AG20443 (cell line): ENCODE measurements around the gene KLHL22.
"Not testable (repeated sequence)": the region's sequence is repeated elsewhere in the genome, so short reads cannot be mapped to it uniquely, and the experiment has no call there.

ENCODE experiments used
- DNase-seq: peaks from one replicate; pipeline ENCODE4 v3.0.0; 2012; ENCODE audit warnings: low spot score, mixed read lengths

KLHL22 gene

DNA sequence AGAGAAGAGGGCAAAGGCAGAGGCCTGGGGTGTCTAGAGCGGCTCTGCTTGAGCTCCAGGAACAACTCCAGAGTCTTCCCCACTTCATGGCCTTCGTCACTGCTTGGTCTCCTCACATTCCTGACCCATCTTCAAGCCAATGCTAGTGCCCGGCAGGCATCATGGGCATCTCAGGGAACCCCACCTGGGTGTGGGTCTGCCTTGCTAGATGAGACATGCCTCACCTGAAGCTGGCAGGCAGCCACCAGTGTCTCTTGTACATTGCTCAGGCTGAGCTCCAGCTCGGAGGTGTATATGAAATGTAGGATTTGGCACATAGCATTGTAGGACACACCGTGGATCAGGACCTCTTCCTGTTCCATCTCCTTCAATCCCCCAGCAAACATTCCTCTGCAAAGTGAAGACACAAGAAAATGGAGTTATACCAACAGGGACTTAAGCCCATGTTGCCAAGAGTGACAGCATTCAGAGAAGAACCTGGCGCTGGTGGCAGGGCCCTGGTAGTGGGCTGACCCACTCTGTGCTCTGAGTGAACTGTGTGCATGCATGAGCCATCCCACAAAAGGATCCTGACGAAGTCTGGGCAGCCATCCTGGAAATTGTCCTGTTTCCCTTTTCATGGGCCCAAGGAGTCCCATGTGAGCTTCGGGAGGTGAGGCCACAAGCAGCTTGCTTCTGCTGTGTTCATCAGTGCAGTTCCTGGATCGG, 24.3 kb downstream of the KLHL22 start:
- DNase-seq = no peak

DNA sequence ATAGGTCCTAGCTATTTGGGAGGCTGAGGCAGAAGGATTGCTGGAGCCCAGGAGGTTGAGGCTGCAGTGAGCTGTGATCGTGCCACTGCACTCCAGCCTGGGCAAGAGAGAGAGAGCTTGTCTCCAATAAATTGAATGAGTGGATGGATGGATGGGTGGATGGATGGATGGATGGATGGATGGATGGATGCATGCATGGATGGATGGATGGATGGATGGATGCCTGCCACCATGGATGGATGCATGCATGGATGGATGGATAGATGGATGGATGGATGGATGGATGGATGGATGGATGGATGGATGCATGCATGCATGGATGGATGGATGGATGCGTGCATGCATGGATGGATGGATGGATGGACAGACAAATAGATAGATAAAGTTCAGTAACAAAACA, 25.1 kb downstream of the KLHL22 start:
- DNase-seq = not testable (repeated sequence)

DNA sequence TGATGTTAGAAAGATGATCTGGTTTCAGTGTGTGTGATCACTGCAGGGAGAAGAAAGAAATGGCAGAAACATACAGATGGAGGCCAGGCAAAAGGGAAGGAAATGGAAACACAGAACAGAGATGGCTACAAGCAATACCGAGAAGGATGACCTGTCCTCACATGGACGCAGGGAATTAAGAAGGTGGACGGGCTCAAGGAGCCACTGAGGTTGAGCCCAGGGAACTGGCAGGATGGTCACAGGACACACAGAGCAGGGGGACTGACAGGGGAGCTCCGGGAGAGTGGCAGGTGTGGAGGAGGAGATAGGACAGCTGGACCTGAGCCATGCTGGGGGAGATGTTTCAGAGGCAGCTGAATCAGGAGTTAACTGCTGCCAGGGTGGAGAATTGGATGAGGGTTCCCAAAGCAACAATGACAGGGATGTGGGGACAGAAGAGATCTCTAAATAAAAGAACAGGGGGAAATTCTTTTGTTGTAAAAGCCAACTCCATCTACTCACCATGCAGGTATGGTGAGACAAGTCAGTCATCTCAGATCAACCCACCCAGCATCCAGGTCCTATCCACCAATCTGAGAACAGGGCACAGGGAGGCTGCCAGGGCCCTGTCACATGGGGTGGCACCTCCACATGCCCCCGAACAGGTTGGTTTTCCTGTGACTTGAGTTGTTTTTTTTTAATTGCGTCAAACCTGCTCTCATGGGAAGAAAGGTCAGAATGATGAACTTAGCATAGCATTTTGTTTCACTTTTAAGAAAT, 26.3 kb downstream of the KLHL22 start:
- DNase-seq = no peak

DNA sequence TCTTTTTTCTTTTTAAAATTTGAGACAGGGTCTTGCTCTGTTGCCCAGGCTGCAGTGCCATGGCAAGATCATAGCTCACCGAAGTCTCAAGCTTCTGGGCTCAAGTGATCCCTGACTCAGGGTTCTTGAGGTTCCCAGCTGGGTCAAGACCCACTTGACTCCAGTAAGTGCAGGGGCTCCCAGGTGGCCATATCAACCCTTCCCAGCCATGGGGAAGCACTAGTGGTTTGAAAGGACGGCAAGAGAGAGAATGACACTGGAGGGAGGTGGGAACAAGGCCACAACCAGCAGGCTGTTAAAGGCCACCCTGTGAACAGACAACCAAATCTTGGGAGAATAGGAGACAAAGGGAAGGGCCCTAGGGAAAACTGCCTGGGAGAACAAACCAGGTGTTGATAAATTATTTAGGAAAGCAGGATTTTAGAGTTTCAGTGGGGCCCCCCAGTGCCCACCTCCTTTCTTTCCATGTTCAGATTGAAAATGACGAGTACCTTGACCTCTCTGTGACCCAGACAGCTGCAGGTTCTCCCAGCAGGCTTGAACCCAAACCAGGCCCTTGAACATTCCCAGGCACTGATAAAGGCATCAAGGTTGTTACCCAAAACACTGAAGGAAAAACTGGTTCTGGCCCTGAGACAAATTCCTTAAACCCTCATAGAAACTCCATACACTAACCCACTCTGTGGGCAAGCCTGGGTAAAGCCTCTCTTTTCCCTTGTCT, 28.8 kb downstream of the KLHL22 start:
- DNase-seq = no peak

DNA sequence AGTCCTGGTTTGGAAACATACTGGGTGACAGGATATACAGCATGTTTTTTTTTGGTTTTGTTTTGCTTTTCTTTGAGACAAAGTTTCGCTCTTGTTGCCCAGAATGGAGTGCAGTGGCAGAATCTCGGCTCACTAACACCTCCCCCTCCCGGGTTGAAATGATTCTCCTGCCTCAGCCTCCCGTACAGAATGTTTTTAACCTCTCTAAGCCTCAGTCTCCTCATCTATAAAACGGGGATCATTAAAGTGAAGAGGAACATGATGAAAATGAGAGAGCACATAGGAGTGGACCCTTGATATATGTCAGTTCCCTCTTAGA, 29.9 kb downstream of the KLHL22 start:
- DNase-seq = no peak

DNA sequence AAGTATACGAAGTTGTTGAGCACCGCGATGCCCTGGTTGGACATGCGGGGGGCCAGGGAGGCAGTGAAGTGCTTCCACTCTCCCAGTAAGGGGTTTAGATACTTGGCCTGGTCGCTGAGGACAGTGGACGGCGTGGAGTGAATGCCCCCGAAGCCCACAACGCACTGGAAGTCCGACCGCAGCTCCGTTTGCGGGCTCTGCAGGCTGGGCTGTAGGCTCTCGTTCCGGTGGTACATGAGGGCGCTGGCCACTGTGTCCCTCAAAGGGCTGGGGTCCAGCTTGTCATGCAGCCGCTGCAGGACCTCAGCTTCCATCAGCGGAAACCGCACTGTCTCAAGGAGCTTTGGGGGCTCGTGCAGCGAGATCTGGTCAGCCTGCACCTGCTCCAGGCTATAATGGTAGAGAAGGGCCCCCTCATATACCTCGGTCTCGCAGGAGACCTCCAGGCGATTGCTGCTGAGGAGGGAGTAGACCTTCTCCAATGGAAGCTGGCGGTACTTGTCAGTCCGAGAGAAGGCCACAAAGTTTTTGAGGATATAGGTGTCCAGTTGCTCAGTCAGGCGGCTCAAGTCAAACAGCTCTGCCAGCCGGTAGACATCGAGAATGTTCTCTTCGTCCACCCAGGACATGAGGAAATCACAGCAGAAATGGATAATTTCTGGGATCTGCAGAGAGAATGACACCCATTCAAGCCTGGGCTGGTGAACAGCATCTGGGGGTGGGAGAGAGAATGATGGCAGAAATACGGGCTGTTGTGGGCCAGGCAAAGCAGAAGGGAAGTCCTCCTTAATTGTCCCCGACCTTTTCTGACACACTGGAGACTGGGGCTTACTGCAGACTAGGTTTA, 30.5 kb downstream of the KLHL22 start:
- DNase-seq = no peak

DNA sequence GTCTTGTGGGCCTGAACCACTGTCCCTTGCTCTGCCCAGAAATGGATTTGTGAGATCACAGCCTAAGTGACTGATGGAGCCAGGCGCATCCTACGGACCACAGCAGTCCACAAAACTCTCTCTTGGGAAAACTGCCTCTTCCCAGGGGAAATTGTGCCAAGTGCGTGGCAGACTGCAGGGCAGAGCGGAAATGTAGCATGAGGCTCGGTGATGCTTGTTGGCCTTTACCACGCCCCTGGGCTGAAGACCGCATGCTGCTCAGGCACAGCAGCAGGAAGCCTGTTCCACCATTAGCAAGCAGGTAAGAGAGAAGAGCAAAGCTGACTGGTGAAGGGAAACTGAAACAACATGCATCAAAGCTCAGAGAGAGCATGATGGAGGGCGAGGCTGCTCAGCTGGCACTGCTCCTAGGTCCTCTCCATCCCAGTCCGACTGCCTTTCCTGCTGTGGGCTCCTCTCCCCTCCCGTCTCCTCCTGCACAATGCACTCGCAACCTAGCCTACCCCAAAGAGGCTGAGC, 31.4 kb downstream of the KLHL22 start:
- no peak for DNase-seq

DNA sequence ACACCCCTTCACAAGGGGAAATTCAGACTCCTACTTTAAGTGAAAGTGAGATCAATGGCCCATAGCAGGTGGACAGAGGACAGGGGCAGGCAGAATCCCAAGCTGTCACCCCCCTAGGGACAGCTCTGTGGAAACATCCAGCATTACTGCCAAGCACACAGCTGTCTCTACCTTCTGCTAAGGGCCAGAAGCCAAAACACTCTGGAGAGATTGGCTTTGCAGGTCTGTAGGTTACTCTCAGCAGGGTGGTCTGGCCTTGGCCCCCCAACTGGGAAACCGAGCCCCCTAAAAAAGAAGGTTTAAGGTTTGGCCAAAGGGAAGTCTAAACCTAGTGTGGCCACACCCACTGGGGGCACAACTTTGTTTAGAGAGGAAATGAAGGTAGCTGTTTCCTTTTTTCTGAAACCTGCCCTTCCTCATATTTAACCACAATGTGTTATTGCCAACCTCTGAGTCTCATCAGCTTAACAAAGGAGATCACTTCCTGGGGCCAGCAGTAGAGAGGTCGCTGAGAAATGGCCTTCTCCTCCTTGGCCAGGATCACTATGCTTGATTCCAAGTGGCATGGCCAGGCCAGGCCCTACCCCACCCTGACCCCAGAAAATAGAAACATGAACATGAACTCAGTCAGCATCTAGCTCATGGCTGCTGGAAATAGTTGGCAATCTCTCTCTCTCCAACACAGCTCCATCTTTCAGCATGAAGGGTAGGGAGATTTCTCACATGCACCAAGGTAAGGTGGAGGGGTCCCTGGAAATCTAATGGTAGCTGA, 32.1 kb downstream of the KLHL22 start:
- no peak for DNase-seq

DNA sequence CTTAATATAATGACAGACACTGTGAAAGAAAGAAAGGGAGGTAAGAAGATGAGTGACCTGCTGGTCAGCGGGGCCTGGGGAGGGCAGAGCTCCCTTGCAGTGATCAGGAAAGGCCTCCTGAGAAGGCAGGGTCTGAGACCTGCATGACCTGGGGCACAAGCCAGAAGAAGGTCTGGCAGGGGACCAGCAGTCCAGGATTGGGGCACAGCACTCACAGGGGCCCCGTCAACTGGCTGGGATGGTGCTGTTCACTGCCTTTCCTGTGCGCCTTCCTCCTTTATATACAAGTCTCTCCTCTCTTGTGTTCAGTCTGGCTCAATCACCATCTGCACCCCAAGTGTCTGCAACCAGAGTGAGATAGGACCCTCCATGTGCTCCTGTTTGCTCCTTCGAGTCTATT, 35.7 kb downstream of the KLHL22 start:
- no peak for DNase-seq

DNA sequence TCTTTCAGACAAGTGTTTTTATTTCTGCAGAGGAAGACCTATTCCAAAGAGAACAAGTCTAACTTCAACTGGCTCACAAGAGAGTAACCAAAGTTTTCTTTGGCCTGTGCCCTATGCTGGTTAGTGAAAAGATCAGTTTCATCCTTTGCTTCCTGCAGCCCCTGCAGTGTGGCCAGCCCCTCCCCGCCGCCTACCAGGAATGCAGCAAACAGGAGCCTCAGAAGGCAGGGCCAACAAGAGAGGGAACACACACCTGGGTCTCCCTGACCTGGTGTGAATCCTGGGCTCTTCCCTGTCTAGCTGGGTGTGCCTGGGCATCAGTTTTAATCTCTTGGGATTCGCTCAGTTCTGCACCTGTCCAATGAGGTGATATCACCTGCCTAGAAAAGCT, 36.4 kb downstream of the KLHL22 start:
- no peak for DNase-seq

DNA sequence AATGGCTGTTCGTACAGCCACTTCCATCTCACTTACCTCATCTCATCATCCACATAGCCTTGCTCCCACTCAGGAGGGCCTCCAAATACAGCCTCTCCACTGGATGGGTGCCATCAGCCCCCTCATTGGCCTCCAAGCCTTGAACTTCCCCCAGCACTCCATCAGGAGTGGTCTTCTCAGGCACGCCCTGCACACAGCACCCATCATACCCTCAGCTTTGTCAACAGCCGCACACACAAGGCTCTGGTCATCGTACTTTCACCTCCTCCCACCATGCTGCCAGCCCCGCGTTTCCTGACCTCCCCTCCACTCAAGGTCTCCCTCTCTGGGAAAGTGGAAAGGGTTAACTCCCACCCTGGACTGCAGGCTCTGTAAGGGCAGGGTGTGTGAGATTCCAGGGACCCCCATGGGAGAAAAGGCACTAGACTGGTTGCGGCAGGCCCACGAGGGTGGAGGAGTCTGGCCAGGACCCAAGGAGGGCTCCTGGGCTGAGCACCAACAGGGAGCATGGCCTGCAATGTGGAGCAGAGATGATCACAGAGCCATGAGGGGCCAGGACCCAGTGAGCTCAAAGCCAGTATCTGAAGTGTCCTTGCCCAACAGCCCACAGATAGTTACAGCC, 37.0 kb downstream of the KLHL22 start:
- DNase-seq = no peak

DNA sequence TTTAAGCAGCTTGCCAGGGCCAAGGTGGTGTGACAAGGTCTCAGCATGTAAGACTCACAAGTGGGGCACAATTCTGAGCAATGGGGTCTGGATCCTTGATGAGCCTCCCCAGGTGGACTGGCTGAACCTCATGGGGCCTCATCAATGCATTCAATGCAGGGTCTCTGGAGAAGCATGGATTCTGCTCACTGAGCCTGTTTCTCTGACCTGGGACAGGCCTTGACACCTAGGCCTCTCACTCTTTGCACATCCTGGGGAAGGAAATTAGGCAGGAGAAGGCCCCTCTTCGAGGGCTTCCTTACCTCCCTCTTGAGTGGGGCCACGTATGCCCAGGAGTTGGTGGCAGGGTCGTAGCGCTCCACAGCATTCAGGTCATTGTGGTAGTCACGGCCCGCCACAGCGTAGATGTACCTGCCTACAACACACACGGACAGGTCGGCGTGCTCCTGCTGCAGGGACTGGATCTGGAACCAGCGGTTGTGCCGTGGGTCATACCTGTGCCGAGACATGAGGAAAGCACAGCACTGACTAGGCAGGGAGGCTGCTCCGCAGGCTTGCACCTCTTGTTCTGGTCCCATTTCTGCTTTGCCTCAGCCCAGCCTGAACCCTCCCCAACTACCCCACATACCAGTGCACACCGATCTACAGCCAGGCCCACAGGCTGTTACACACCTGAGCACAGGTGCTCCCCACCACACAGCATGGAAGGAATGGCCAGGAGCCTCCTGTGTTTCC, 37.9 kb downstream of the KLHL22 start:
- DNase-seq = no peak

DNA sequence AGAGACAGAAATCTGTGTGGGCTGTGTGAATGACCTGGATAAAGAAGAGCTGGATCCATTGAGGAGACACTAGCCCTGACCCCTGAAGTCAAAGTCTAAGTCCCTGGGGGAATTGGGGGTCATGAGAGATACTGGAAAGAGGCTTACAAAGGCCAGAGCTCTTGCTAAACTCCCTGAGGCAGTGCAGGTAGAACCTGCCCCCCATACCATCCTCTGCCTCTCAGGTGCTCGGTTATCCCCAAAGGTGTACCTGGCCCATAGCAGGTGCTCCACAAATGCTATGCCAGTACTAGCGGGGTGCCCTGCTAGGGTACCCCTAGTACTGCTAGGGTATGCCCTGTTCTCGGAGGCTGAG, 38.9 kb downstream of the KLHL22 start:
- no peak for DNase-seq

DNA sequence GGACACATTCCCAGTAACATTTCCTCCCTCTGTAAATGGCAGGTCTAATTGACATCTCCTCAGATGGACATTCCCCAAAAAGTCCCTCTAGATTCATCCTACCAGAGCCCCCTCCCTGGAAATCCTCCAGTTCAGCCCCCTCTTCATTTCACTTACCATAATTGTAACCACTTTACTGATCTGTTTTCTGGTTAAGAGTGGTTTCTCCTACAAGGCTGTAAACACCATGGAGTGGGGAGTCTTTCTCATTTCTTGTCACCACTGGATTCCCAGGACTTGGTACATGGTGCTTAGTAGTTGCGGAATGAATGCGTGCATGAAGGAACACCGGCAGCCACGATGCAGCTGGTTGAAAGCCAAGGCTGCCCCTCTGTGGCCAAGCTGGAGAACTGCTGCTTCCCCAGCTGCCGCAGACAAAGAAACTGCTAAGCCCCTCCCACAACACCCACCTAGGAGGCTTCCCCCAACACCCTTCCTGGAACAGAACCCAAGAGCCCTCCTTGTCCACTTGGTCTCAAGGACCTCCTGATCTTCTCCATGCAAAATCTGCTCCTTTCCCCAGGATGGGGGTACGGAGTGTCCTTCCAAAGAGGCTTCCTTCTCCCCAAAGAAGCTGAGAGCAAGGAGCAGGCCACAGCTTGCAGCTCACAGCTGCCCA, 39.4 kb downstream of the KLHL22 start:
- DNase-seq = peak; percentile 94

DNA sequence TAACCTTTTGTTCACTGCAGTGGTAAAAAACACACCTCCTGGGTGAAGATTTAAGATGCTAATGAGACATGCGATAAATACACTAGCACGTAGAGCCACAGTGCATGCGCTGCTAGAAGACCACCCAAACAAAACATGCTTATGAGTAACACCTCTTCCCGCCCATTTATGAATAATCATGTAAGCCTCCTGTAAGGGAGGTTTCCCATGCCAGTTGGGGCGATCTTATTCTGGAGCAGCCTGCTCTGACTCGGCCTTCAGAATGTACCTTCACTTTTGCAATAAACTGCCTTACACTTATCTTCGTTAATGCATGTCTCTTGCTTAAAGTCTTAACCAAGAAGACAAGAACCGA, 39.9 kb downstream of the KLHL22 start:
- no peak for DNase-seq

DNA sequence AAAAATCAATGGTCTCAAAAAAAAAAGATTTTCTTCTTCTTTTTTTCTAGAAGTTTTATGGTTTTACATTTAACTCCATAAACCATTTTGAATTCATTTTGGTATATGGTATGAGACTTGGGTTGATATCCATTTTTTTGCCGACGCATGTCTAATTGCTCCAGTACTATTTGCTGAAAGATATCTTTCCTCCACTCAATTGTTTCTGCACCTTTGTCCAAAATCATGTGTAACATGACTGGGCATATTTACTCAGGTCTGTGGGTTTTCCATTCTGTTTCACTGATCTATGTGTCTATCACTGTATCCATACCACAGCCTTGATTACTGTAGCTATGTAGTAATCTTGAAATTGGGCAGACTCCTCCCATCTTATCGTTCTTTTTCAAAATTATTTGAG, 42.4 kb downstream of the KLHL22 start:
- DNase-seq = no peak

DNA sequence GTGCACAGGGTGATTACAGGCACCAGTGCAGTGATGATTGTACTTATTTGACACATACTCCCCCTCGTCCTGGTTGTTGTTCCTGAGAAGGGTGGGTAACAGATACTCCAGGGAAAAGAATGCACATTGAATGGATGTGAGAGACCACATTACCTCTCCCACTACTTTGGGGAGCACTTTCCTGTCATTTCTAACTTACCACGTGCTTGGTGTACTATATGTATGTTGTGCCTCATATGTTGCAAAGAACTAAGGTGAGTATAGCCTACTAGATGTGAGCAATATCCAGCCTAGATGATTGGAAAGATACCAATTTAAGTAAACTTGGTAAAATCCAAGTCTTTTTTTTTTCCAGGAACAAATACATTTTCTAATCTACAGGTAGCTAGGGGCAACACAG, 43.7 kb downstream of the KLHL22 start:
- DNase-seq = no peak

DNA sequence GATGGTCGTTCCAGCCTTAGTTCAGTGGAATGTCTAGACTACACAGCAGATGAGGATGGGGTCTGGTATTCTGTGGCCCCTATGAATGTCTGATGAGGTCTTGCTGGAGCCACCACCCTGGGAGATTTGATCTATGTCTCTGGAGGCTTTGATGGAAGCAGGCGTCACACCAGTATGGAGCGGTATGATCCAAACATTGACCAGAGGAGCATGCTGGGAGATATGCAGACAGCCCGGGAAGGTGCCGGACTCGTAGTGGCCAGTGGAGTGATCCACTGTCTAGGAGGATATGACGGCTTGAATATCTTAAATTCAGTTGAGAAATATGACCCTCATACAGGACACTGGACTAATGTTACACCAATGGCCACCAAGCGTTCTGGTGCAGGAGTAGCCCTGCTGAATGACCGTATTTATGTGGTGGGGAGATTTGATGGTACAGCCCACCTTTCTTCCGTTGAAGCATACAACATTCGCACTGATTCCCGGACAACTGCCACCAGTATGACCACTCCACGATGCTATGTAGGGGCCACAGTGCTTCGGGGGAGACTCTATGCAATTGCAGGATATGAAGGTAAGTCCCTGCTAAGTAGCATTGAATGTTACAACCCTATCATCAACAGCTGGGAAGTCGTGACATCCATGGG, 44.3 kb downstream of the KLHL22 start:
- not testable (repeated sequence) for DNase-seq

DNA sequence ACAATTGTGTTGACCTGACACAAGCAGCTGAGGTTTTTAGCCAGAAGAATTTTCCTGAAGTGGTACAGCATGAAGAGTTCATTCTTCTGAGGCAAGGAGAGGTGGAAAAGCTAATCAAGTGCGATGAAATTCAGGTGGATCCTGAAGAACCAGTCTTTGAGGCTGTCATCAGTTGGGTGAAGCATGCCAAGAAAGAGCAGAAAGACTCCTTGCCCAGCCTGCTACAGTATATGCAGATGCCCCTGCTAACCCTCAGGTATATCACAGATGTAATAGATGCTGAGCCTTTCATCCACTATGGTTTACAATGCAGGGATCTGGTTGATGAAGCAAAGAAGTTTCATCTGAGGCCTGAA, 45.1 kb downstream of the KLHL22 start:
- no peak for DNase-seq
